ENCODE results near the gene LRRFIP2. TPM values are rescaled to one million over a fixed set of nuclear protein-coding genes. Genes with fewer than 3 reads are reported as not detected.

The LRRFIP2 gene
- total RNA-seq, 1 experiment from 2014 or later, result 40.2 TPM

GRCh38 chr3:37143821-37144220 is 30.6 kb downstream of the LRRFIP2 start:
- peaks cover 11% of the 10 kb centered on the region; the same call in 1 of the 2 replicates for H3K4me1 ChIP-seq (replicated peaks; ENCODE audit: insufficient read depth)
- no peak for DNase-seq
- H3K27me3 ChIP-seq (ENCODE audit: insufficient read depth, low read depth), result no peaks in the 10 kb centered on the region
- no peak overlapping the region for H2AFZ ChIP-seq
- TF ChIP-seq CTCF (conservative IDR thresholded peaks at IDR 0.05), result no peak
- no peak for TF ChIP-seq EZH2 (IDR thresholded peaks at IDR 0.05; ENCODE audit: low read depth)
- no peaks in the 10 kb centered on the region for H3K9me3 ChIP-seq (ENCODE audit: insufficient read depth, low read depth)
- no TSS peak for BruUV-seq (replicated peaks)
- no peaks in the 10 kb centered on the region for H3K36me3 ChIP-seq (ENCODE audit: low read depth)
- H3K79me2 ChIP-seq (ENCODE audit: low read depth), result no peaks in the 10 kb centered on the region
- no peaks in the 10 kb centered on the region for H3K9me2 ChIP-seq (ENCODE audit: insufficient read depth)
- ChIA-PET CTCF (no interaction called here), POLR2A (ENCODE audit: unreplicated experiment) (no interaction called here)
- H3K4me3 ChIP-seq, result no peak overlapping the region
- no peaks in the 10 kb centered on the region for H4K20me1 ChIP-seq (ENCODE audit: insufficient read depth)
- H3K27ac ChIP-seq, result no peak overlapping the region
- H3K4me2 ChIP-seq, result no peak overlapping the region
- H3F3A ChIP-seq (ENCODE audit: insufficient read depth, low read depth), result no peaks in the 10 kb centered on the region
- intact Hi-C loops (cut with micrococcal nuclease; ENCODE audit: unreplicated experiment), result no loop called here

- DNase-seq, result no peak
- H3K4me2 ChIP-seq, result no peak overlapping the region
- no peaks in the 10 kb centered on the region for H3K79me2 ChIP-seq (ENCODE audit: low read depth)
- no peak overlapping the region for H3K27ac ChIP-seq
- H3K36me3 ChIP-seq (ENCODE audit: low read depth), result no peaks in the 10 kb centered on the region
- no peaks in the 10 kb centered on the region for H3K27me3 ChIP-seq (ENCODE audit: insufficient read depth, low read depth)
- no TSS peak for BruUV-seq (replicated peaks)
- H3K4me1 ChIP-seq (replicated peaks; ENCODE audit: insufficient read depth), result peaks cover 11% of the 10 kb centered on the region; the same call in 1 of the 2 replicates
- ChIA-PET POLR2A (ENCODE audit: unreplicated experiment) (interaction anchor here (0.6 kb wide), 1 partner anchor 136 kb away, joined by 8 read pairs; no protein-coding TSS in a partner anchor), CTCF (no interaction called here)
- H4K20me1 ChIP-seq (ENCODE audit: insufficient read depth), result no peaks in the 10 kb centered on the region
- no peaks in the 10 kb centered on the region for H3F3A ChIP-seq (ENCODE audit: insufficient read depth, low read depth)
- no peaks in the 10 kb centered on the region for H3K9me3 ChIP-seq (ENCODE audit: insufficient read depth, low read depth)
- TF ChIP-seq CTCF (conservative IDR thresholded peaks at IDR 0.05) (no peak), EZH2 (IDR thresholded peaks at IDR 0.05; ENCODE audit: low read depth) (no peak)
- intact Hi-C loops (cut with micrococcal nuclease; ENCODE audit: unreplicated experiment), result no loop called here
- H2AFZ ChIP-seq, result no peak overlapping the region
- no peak overlapping the region for H3K4me3 ChIP-seq
- no peaks in the 10 kb centered on the region for H3K9me2 ChIP-seq (ENCODE audit: insufficient read depth)
Observed at GRCh38 chr3:37141676-37142075, 32.7 kb downstream of the LRRFIP2 start.

- Histone ChIP-seq H3K9me2 (ENCODE audit: insufficient read depth) (no peaks in the 10 kb centered on the region), H3K27ac (no peak overlapping the region), H4K20me1 (ENCODE audit: insufficient read depth) (no peaks in the 10 kb centered on the region), H3F3A (ENCODE audit: insufficient read depth, low read depth) (no peaks in the 10 kb centered on the region), H3K27me3 (ENCODE audit: insufficient read depth, low read depth) (no peaks in the 10 kb centered on the region), H3K79me2 (ENCODE audit: low read depth) (no peaks in the 10 kb centered on the region), H3K9me3 (ENCODE audit: insufficient read depth, low read depth) (no peaks in the 10 kb centered on the region), H3K4me3 (no peak overlapping the region), H3K36me3 (ENCODE audit: low read depth) (no peaks in the 10 kb centered on the region), H2AFZ (no peak overlapping the region), H3K4me2 (no peak overlapping the region), H3K4me1 (replicated peaks; ENCODE audit: insufficient read depth) (peaks cover 11% of the 10 kb centered on the region; the same call in 1 of the 2 replicates)
- intact Hi-C loops (cut with micrococcal nuclease; ENCODE audit: unreplicated experiment), result no loop called here
- TF ChIP-seq EZH2 (IDR thresholded peaks at IDR 0.05; ENCODE audit: low read depth), result no peak
- no peak for TF ChIP-seq CTCF (conservative IDR thresholded peaks at IDR 0.05)
- BruUV-seq (replicated peaks), result no TSS peak
- POLR2A ChIA-PET (ENCODE audit: unreplicated experiment), result interaction anchor here (0.6 kb wide), 1 partner anchor 135 kb away, joined by 8 read pairs; no protein-coding TSS in a partner anchor
- CTCF ChIA-PET, result no interaction called here
- no peak for DNase-seq
Observed at GRCh38 chr3:37140899-37141541, 33.4 kb downstream of the LRRFIP2 start.

Measured in PC-9 (cell line).